IPS-20b (cell line): ENCODE data around the gene TLK1.

Experiments used
- H3K27ac ChIP-seq: one replicate; pipeline ENCODE4 v1.5.1; 2013; ENCODE audit warnings: low read length
- H3K27me3 ChIP-seq: 2 replicates; pipeline ENCODE4 v1.6.1; 2013; ENCODE audit warnings: mild to moderate bottlenecking, low read length, inconsistent platforms; ENCODE audit not compliant: insufficient read depth
- H3K36me3 ChIP-seq: 2 replicates; pipeline ENCODE4 v1.6.1; 2013; ENCODE audit warnings: low read depth, mild to moderate bottlenecking, inconsistent platforms, low read length, moderate library complexity; ENCODE audit not compliant: insufficient read depth
- H3K4me1 ChIP-seq: 2 replicates; pipeline ENCODE4 v1.6.1; 2013; ENCODE audit warnings: mild to moderate bottlenecking, control low read depth, inconsistent platforms, low read length, moderate library complexity; ENCODE audit not compliant: insufficient read depth
- H3K4me3 ChIP-seq: 2 replicates; pipeline ENCODE4 v1.5.1; 2013; ENCODE audit warnings: mild to moderate bottlenecking, low read length, inconsistent platforms
- H3K9ac ChIP-seq: 2 replicates; pipeline ENCODE4 v1.6.1; 2013; ENCODE audit warnings: low read depth, mild to moderate bottlenecking, inconsistent platforms, low read length, moderate library complexity
- H3K9me3 ChIP-seq: 2 replicates; pipeline ENCODE4 v1.6.1; 2013; ENCODE audit warnings: mild to moderate bottlenecking, low read depth, low read length, inconsistent platforms; ENCODE audit not compliant: insufficient read depth

TLK1 gene

DNA sequence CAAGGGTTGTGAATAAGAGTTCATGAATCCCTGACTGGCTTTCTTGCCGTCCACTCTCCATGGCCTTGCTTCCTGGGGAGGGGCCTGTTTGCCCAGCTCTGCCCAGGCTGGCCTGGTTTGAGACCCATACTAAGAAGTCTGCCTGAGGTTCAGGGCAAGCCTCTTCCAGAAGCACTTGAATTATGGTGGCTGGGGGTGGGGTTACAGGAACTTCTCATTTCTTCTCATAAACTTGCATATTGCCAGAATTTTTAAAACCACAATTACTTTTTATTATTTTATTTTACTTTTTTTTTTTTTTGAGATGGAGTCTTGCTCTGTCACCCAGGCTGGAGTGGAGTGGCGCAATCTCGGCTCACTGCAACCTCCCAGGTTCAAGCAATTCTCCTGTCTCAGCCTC is 189.6 kb downstream of the TLK1 start:
- H3K4me1 ChIP-seq = peaks cover 3% of the 10 kb centered on the region; the same call in 1 of the 2 replicates
- peaks cover 28% of the 10 kb centered on the region for H3K36me3 ChIP-seq
- no peak overlapping the region for H3K9ac ChIP-seq
- no peaks in the 10 kb centered on the region; the same call in 1 of the 2 replicates for H3K27me3 ChIP-seq
- H3K27ac ChIP-seq = no peak overlapping the region
- H3K9me3 ChIP-seq = no peaks in the 10 kb centered on the region
- no peak overlapping the region for H3K4me3 ChIP-seq

DNA sequence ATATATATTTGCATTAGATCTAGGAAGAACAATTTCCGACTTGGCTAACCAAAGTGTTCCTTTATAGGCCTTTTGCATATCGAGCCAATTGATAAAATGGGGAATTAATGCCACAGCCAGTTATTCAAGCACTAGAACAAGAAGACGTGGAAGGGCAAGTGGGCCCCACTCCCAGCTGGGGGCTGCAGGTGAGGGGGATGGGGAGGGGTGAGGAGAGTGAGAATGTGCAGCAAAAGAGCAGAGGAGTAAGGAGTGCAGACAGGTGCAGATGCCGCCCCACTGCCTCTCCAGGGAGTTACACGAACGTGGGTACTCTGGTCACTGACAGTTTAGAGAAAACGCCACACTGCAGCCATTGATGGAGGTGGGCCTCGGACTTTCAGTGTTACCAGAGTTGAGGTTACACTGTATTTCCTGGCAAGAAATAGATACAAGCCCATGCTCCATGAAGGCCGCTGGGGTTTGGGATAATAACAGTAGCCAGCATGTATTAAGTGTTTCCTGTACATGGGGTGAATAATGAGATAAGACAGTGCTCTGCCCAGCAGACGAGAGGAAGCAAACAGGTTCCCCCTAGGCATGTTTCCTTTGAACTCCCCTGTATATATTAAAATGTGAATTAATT is 190.7 kb downstream of the TLK1 start:
- Histone ChIP-seq H3K36me3 (peaks cover 39% of the 10 kb centered on the region), H3K27ac (no peak overlapping the region), H3K9ac (no peak overlapping the region), H3K27me3 (no peaks in the 10 kb centered on the region; the same call in 1 of the 2 replicates), H3K4me1 (peaks cover 3% of the 10 kb centered on the region; the same call in 1 of the 2 replicates), H3K4me3 (no peak overlapping the region), H3K9me3 (no peaks in the 10 kb centered on the region)

DNA sequence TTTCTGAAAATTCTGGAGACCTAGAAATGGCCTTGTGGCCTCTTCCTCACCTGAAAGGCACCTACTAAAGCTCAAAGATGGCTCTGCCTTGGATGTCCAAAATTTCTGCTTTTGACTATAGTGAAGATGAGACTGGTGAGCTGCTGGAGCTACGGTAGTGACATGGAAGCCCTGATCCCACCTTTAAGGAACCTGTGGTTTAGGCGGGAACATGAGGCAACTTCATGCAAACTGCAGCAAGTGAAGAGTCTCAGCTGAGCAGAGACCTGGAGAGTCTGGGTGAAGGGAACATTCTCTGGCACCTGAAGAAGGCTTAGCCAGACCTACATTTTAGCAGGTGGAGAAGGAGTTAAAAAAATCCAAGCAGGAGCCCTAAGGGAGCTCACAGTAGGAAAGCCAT is 191.7 kb downstream of the TLK1 start:
- H3K27ac ChIP-seq = no peak overlapping the region
- H3K9ac ChIP-seq = no peak overlapping the region
- H3K36me3 ChIP-seq = peaks cover 47% of the 10 kb centered on the region

DNA sequence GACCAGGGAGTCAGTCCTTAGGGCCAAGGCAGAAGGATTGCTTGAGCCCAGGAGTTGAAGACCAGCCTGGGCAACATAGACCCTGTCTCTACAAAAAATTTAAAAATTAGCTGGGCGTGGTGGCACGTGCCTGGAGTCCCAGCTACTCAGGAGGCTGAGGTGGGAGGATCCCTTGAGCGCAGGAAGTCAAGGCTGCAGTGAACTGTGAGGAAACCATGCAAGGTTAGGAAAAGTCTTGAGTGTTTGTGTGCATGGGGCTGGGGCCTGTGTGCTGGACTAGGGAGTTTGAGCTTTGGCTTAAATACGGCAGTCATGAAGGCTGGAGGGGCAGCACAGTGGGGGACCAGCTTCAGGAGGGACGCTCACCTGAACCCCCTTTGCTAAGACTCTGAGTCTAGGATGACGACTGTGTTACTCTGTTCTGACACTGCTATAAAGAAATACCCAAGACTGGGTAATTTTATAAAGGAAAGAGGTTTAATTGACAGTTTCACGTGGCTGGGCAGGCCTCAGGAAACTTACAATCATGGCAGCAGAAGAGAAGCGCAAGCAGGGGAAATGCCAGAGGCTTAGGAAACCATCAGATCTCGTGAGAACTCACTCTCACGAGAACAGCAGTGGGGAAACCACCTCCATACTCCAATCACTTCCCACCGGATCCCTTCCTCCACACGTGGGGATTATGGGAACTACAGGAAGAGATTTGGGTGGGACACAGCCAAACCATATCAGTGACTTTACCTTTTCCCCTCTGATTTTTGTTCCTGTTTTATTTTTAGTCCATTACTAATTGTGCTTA is 192.3 kb downstream of the TLK1 start:
- Histone ChIP-seq H3K4me1 (peaks cover 3% of the 10 kb centered on the region; the same call in 1 of the 2 replicates), H3K36me3 (peaks cover 53% of the 10 kb centered on the region), H3K9me3 (no peaks in the 10 kb centered on the region), H3K9ac (no peak overlapping the region), H3K27me3 (no peaks in the 10 kb centered on the region), H3K27ac (no peak overlapping the region), H3K4me3 (no peak overlapping the region)

More for the DNA sequence above, 191.7 kb downstream of the TLK1 start:
- H3K9me3 ChIP-seq = no peaks in the 10 kb centered on the region
- no peaks in the 10 kb centered on the region; the same call in 1 of the 2 replicates for H3K27me3 ChIP-seq
- no peak overlapping the region for H3K4me3 ChIP-seq
- peaks cover 3% of the 10 kb centered on the region; the same call in 1 of the 2 replicates for H3K4me1 ChIP-seq

DNA sequence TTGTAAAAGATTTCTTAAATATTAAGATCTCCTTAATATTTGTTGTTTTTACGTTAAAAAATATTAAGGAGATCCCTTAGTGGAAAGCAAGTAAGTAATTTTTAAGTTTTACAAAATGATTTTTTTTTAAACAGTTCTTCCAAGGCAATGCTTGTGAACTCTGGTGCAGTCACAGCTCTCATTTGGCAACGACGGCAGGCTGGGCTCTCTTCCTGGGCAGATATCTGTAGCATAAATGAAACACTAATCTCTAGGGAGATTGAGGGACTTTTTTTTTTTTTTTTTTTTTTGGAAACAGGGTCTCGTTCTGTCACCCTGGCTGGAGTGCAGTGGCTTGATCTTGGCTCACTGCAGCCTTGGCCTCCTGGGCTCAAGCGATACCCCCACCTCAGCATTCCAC is 193.1 kb downstream of the TLK1 start:
- H3K36me3 ChIP-seq = peaks cover 59% of the 10 kb centered on the region

DNA sequence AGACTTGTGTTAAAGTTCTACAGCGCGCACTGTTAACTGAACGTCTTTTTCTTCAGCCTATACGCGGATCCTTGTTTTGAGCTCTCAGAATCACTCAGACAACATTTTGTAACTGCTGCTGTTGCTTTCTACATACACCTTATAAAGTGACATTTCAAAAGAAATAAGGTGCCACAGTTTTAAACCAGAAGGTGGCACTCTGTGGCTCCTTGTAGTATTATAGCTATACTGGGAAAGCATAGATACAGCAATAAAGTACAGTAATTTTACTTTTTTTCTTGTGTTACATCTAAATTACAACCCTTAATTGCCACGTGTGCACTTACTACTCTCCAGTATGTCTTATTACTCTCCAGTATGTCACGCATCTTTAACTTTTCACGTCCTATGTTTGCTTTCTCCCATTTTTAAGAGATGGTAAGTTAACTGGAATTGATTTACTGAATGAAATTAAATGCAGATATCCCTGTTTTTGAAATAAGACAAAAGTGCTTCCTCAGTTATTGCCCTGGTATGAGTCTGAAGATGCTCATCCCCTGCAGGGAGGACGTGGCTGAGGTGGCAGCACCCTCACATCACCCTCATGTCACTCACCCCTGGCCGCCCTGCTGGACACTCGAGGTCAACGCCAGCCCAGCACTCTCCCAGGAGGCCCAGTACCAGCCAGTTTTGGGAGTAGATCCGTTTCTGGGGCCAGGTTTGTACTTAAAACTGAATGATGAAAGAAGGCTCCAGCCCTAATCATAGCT is 193.9 kb downstream of the TLK1 start:
- Histone ChIP-seq H3K36me3 (peaks cover 67% of the 10 kb centered on the region), H3K27ac (no peak overlapping the region), H3K27me3 (no peaks in the 10 kb centered on the region), H3K4me1 (peaks cover 3% of the 10 kb centered on the region; the same call in 1 of the 2 replicates), H3K9me3 (no peaks in the 10 kb centered on the region), H3K9ac (no peak overlapping the region), H3K4me3 (no peak overlapping the region)

More for the DNA sequence above, 193.1 kb downstream of the TLK1 start:
- no peak overlapping the region for H3K9ac ChIP-seq
- no peak overlapping the region for H3K27ac ChIP-seq
- no peak overlapping the region for H3K4me3 ChIP-seq
- no peaks in the 10 kb centered on the region for H3K27me3 ChIP-seq
- H3K4me1 ChIP-seq = peaks cover 3% of the 10 kb centered on the region; the same call in 1 of the 2 replicates
- no peaks in the 10 kb centered on the region for H3K9me3 ChIP-seq

DNA sequence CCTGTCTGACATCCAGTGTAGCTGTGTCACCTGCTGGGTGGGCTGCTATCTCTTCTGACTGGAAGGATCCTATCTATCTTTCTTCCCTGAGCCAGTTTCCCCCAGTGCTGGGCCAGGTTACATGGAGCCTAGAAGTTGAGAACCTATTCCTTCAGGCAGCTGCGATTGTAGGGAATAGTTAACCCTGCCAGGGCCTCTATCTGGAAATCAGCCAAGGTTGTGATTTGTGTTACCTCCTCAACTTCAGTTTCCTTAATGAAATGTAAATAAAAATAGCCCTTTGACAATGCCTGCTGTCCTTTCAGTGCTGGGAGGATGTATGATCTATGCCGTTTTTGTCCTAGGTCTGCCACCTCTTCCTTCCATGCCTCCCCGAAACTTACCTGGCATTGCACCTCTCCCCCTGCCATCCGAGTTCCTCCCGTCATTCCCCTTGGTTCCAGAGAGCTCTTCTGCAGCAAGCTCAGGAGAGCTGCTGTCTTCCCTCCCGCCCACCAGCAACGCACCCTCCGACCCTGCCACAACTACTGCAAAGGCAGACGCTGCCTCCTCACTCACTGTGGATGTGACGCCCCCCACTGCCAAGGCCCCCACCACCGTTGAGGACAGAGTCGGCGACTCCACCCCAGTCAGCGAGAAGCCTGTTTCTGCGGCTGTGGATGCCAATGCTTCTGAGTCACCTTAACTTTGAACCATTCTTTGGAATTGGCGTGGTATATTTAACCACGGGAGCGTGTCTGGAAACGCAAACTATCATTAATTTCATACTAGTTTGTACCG is 195.1 kb downstream of the TLK1 start:
- no peak overlapping the region for H3K27ac ChIP-seq
- peaks cover 3% of the 10 kb centered on the region; the same call in 1 of the 2 replicates for H3K4me1 ChIP-seq
- H3K4me3 ChIP-seq = no peak overlapping the region
- H3K9ac ChIP-seq = no peak overlapping the region
- peaks cover 78% of the 10 kb centered on the region for H3K36me3 ChIP-seq
- no peaks in the 10 kb centered on the region for H3K9me3 ChIP-seq
- H3K27me3 ChIP-seq = no peaks in the 10 kb centered on the region

DNA sequence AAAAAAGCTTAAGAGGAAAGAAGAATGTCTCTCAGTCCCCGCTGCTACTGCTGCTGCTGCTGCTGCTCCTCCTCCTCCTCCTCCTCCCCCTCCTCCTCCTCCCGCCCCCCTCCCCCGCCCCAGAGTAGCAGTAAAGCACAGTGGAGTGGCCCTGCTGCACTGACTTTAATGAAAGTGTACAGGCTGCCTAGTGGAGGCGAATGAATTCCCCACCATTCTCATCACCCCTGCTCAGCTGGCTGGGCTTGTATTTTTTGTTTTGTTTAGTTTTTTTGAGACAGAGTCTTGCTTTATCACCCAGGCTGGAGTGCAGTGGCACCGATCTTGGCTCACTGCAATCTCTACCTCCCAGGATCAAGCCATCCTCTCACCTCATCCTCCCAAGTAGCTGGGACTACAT is 197.3 kb downstream of the TLK1 start:
- no peaks in the 10 kb centered on the region for H3K4me1 ChIP-seq
- H3K27me3 ChIP-seq = no peaks in the 10 kb centered on the region
- H3K36me3 ChIP-seq = peaks cover 90% of the 10 kb centered on the region
- no peak overlapping the region for H3K9ac ChIP-seq
- H3K27ac ChIP-seq = no peak overlapping the region
- H3K9me3 ChIP-seq = no peaks in the 10 kb centered on the region
- H3K4me3 ChIP-seq = no peak overlapping the region

DNA sequence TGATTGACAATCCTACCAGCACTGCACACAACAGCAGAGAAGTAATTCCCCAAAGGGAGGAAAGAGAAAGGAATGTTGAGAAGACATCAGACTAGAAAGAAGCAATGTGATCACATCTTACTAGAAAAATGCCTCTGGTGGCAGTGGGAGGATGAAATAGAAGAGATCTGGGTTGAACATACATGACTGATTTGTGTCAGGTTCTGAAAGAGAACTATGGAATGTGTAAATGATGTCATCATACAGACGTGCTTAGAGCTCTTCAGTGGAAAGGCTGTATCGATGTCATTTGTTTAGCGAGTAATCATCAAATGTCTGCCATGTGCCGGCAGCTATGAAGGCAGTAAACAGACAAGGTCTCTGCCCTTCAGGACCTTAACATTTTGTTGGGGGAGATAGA is 206.8 kb downstream of the TLK1 start:
- Histone ChIP-seq H3K4me3 (no peak overlapping the region), H3K4me1 (no peaks in the 10 kb centered on the region), H3K27me3 (no peaks in the 10 kb centered on the region), H3K9ac (no peak overlapping the region), H3K36me3 (peaks cover 95% of the 10 kb centered on the region), H3K27ac (no peak overlapping the region), H3K9me3 (no peaks in the 10 kb centered on the region)

DNA sequence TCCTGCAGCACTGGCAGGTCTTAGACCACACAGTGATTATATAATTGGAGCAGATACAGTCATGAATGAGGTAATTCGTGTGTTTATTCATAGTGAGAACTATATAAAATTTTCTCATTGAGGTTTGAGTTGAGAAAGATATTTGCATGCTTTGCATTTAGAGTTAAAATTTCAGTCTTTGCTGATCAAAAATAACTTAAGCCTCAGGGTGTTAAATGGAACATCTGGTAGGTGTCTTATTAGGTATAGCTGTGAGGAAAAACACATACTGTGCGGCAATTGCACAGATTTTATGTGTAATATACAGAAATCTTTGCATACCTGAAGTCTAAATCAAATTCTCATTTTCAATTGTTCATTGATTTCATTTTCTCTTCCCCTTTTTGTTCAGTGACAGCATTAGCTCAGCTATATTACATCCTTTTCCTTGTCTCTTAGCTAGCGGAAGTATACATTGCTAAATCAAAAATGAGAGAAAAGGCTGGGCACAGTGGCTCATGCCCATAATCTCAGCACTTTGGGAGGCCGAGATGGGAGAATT is 210.4 kb downstream of the TLK1 start:
- Histone ChIP-seq H3K4me1 (no peaks in the 10 kb centered on the region), H3K9ac (no peak overlapping the region), H3K27me3 (no peaks in the 10 kb centered on the region), H3K36me3 (peaks cover 71% of the 10 kb centered on the region), H3K4me3 (no peak overlapping the region), H3K9me3 (no peaks in the 10 kb centered on the region), H3K27ac (no peak overlapping the region)

DNA sequence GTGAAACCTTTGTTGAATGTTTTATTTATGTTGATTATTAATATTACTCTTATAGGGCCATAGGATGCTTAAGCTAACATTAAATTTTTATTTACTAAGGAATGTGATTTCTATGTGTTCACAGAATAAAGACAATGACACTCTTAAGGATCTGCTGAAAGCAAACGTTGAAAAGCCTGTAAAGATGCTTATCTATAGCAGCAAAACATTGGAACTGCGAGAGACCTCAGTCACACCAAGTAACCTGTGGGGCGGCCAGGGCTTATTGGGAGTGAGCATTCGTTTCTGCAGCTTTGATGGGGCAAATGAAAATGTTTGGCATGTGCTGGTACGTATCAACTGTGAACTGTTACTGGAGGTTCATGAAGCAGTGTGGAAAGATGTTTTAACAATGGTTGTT is 211.3 kb downstream of the TLK1 start:
- no peak overlapping the region for H3K27ac ChIP-seq
- H3K4me3 ChIP-seq = no peak overlapping the region
- no peak overlapping the region for H3K9ac ChIP-seq
- H3K9me3 ChIP-seq = no peaks in the 10 kb centered on the region
- peaks cover 62% of the 10 kb centered on the region for H3K36me3 ChIP-seq
- H3K27me3 ChIP-seq = no peaks in the 10 kb centered on the region
- H3K4me1 ChIP-seq = no peaks in the 10 kb centered on the region
